ENCODE results near the gene EEFSEC. TPM values are rescaled to one million over a fixed set of nuclear protein-coding genes. Genes with fewer than 3 reads are reported as not detected.

The EEFSEC gene
- total and polyA plus RNA-seq, 10 donors, result 8.5 to 19.2 (median 14.2) TPM

DNA sequence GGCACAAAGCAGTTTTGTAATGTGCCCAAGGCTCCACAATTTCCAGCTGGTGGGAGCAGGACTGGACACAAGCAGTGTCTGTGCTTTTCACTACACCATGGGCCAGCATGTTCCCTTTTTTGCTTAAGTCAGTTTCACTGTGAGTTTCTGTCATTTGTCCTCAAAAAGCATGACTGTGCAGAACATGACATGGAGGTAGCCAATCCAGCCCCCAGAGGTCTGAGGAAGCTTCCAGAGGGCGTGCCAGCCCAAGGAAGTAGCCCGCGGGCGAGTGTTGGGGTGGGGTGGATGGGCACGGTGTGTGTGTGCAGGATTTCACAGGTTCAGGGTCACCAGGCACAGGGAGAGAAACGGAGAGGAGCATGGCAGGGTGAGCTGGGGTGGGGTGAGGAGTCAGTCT lies 8.0 kb upstream of the EEFSEC start:
- peaks cover 0 to 16% (median 0%) of the 10 kb centered on the region in 6 donors for H3K4me1 ChIP-seq
- DNase-seq, result no peak
- 21 to 24% (median 22%) methylated on average over 5 to 6 of the region's 6 CpGs for WGBS, 5 donors
- intact Hi-C loops (cut with DNase I; ENCODE audit: low total_unique reads), result no loop called here
- no peaks in the 10 kb centered on the region for H3K27me3 ChIP-seq (replicated peaks in 1 of 7)
- TF ChIP-seq POLR2AphosphoS5 (IDR thresholded peaks at IDR 0.05) (peak; percentile 8 to 43 (median 21)), POLR2A (IDR thresholded peaks at IDR 0.05) (no peak)
- H3K36me3 ChIP-seq, result no peaks in the 10 kb centered on the region
- no peak overlapping the region for H3K4me3 ChIP-seq
- no peaks in the 10 kb centered on the region for H3K9me3 ChIP-seq
- peak overlapping the region in 3 of 8 donors; percentile 47 to 60 (median 56) for H3K27ac ChIP-seq

GRCh38 chr3:128146201-128146600 lies 7.1 kb upstream of the EEFSEC start:
- Histone ChIP-seq H3K4me1 (peaks cover 0 to 16% (median 0%) of the 10 kb centered on the region in 6 donors), H3K27me3 (replicated peaks in 1 of 7) (no peaks in the 10 kb centered on the region), H3K36me3 (no peaks in the 10 kb centered on the region), H3K27ac (no peak overlapping the region), H3K9me3 (no peaks in the 10 kb centered on the region), H3K4me3 (no peak overlapping the region)
- 90 to 98% (median 97%) methylated on average over 10 to 14 of the region's 14 CpGs for WGBS, 5 donors
- intact Hi-C loops (cut with DNase I; ENCODE audit: low total_unique reads), result no loop called here
- TF ChIP-seq, protein P1, sequence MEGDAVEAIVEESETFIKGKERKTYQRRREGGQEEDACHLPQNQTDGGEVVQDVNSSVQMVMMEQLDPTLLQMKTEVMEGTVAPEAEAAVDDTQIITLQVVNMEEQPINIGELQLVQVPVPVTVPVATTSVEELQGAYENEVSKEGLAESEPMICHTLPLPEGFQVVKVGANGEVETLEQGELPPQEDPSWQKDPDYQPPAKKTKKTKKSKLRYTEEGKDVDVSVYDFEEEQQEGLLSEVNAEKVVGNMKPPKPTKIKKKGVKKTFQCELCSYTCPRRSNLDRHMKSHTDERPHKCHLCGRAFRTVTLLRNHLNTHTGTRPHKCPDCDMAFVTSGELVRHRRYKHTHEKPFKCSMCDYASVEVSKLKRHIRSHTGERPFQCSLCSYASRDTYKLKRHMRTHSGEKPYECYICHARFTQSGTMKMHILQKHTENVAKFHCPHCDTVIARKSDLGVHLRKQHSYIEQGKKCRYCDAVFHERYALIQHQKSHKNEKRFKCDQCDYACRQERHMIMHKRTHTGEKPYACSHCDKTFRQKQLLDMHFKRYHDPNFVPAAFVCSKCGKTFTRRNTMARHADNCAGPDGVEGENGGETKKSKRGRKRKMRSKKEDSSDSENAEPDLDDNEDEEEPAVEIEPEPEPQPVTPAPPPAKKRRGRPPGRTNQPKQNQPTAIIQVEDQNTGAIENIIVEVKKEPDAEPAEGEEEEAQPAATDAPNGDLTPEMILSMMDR (IDR thresholded peaks at IDR 0.05 in 8 of 11, conservative IDR thresholded peaks at IDR 0.05 in 3 of 11), result no peak
- no peak for TF ChIP-seq POLR2AphosphoS5 (IDR thresholded peaks at IDR 0.05)
- TF ChIP-seq POLR2A (IDR thresholded peaks at IDR 0.05), result no peak
- DNase-seq, result no peak

GRCh38 chr3:128149650-128150049 lies 3.6 kb upstream of the EEFSEC start:
- no peaks in the 10 kb centered on the region for H3K36me3 ChIP-seq
- WGBS, 5 donors, result 71 to 85% (median 74%) methylated on average over 5 of the region's 5 CpGs
- intact Hi-C loops (cut with DNase I; ENCODE audit: low total_unique reads), result no loop called here
- no peaks in the 10 kb centered on the region for H3K9me3 ChIP-seq
- peaks cover 7 to 22% (median 8%) of the 10 kb centered on the region in 6 donors for H3K4me1 ChIP-seq
- no peak overlapping the region for H3K27ac ChIP-seq
- no peaks in the 10 kb centered on the region for H3K27me3 ChIP-seq (replicated peaks in 1 of 7)
- no peak for TF ChIP-seq POLR2AphosphoS5 (IDR thresholded peaks at IDR 0.05)
- TF ChIP-seq, protein P1 (IDR thresholded peaks at IDR 0.05 in 8 of 11, conservative IDR thresholded peaks at IDR 0.05 in 3 of 11), result no peak
- no peak for TF ChIP-seq POLR2A (IDR thresholded peaks at IDR 0.05)
- no peak overlapping the region for H3K4me3 ChIP-seq
- DNase-seq, result no peak

- H3K4me1 ChIP-seq, result peaks cover 12 to 29% (median 21%) of the 10 kb centered on the region in 6 donors
- intact Hi-C loops (cut with DNase I; ENCODE audit: low total_unique reads), result no loop called here
- H3K36me3 ChIP-seq, result peaks cover 0 to 3% (median under 1%) of the 10 kb centered on the region in 6 donors
- H3K9me3 ChIP-seq, result no peaks in the 10 kb centered on the region
- H3K4me3 ChIP-seq, result no peak overlapping the region
- no peaks in the 10 kb centered on the region for H3K27me3 ChIP-seq (replicated peaks in 1 of 7)
- TF ChIP-seq, protein P1 (IDR thresholded peaks at IDR 0.05 in 8 of 11, conservative IDR thresholded peaks at IDR 0.05 in 3 of 11), result no peak
- no peak for TF ChIP-seq POLR2A (IDR thresholded peaks at IDR 0.05)
- WGBS, 5 donors, result 81 to 88% (median 83%) methylated on average over 5 of the region's 5 CpGs
- H3K27ac ChIP-seq, result no peak overlapping the region
- DNase-seq, result no peak
Observed at GRCh38 chr3:128151758-128152274, 1.5 kb upstream of the EEFSEC start.
